HG02623 (cell line): ENCODE results near the gene TRAPPC3.

Experiments used
- ATAC-seq: cut with Tn5 transposase; IDR thresholded peaks from one replicate; pipeline ENCODE4 v1.9.1; 2021; ENCODE audit warnings: moderate library complexity; ENCODE audit not compliant: unreplicated experiment

The TRAPPC3 gene

GRCh38 chr1:36128126-36128904 is 21.0 kb downstream of the TRAPPC3 start:
- no peak for ATAC-seq

- ATAC-seq, result no peak
Observed at GRCh38 chr1:36126797-36127500, 22.3 kb downstream of the TRAPPC3 start.

- no peak for ATAC-seq
Observed at GRCh38 chr1:36126005-36126716, 23.1 kb downstream of the TRAPPC3 start.

GRCh38 chr1:36125129-36125991 is 23.9 kb downstream of the TRAPPC3 start, which contains the start of gene COL8A2:
Gene COL8A2, minus strand, starts transcription at chr1:36125222. Its CDS starts 24,980 bp downstream, at chr1:36100242.
- no peak for ATAC-seq

- ATAC-seq, result no peak
Observed at GRCh38 chr1:36124404-36125128, 24.7 kb downstream of the TRAPPC3 start.

- no peak for ATAC-seq
Observed at GRCh38 chr1:36123356-36123755, 25.9 kb downstream of the TRAPPC3 start.

DNA sequence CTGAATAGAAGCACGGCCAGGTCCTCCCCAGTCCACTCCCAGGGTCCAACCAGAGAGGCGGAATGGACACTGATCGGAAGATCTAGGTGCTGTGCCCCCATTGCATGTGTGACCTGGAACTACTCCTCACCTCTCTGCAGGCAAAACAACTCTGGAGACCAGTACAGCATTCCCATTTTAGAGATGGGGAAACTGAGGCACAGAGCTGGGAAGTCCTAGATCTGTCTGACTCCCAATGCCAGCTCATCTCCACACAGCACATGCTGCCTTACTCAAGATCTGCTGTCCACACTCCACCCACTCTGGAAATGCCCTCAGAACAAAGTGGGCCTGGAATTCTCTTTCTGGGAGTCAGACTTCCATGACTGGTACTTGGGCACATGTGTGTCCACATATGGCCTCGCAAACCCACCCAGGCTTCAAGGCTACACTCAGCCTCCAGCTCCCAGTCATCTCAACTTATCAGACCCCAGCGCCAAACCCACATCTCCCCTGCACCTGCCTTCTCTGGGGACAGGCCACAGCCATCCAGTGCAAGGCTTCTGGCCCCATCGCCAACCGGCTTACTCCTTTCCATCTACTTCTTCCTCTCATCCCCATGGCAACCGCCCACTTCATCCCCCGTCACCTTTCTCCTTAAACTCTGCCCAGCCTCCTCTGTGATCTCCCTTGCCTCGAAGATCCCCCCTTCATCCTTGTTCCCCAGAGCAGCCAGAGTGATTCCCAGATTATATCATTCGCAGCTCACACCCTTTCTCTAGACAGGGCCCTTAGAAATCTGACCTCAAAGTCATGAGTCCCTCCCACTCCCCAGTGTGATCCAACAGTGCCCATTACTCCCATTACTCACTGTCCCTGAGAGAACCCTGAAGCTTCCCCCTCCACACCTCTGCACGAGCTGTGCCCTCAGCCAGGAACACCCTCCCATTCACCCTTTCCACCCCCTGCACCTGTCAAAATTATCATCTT is 26.9 kb downstream of the TRAPPC3 start:
- no peak for ATAC-seq

- no peak for ATAC-seq
Observed at GRCh38 chr1:36119456-36119855, 29.8 kb downstream of the TRAPPC3 start.

GRCh38 chr1:36118447-36119204 is 30.7 kb downstream of the TRAPPC3 start:
- no peak for ATAC-seq

DNA sequence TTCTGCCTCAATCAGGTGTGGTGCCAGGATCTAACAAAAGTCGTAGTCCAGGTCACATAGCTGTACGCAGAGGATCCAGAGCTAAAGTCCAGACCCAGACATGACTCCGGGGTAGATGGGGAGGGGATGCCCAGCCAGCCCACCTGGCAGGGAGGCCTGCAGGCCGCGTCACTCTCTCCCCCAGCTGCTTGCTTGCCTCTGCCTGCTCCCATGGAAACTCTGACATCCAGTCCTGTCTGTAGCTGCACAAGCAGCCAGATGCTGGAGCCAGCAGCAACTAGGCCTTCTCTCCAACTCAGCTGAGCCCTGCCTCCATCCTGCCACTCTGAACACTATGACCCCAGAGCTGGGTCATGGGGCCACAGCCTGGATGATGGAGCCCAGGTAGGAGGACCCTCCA is 32.4 kb downstream of the TRAPPC3 start:
- ATAC-seq, result no peak

- no peak for ATAC-seq
Observed at GRCh38 chr1:36115931-36116330, 33.4 kb downstream of the TRAPPC3 start.

GRCh38 chr1:36115200-36115669 is 34.1 kb downstream of the TRAPPC3 start:
- ATAC-seq, result no peak

DNA sequence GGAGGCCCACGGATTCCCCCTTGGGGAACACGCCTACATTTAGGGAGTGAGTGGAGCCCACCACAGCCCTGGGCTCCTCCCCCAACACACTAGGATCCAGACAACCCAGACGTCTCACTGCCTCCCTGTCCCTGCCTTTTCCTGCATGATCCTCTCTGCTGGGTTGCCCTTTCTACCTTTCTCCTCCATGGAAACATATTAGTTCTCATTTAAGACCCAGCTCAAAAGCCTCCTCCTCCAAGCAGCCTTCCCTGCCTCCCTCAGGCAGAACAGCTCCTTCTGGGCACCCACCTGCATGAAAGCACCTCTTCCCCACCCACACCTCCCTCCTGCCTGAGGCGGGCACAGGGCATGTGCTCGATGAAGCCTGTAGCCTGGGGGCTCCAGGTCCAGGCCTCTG is 34.9 kb downstream of the TRAPPC3 start:
- ATAC-seq, result no peak

DNA sequence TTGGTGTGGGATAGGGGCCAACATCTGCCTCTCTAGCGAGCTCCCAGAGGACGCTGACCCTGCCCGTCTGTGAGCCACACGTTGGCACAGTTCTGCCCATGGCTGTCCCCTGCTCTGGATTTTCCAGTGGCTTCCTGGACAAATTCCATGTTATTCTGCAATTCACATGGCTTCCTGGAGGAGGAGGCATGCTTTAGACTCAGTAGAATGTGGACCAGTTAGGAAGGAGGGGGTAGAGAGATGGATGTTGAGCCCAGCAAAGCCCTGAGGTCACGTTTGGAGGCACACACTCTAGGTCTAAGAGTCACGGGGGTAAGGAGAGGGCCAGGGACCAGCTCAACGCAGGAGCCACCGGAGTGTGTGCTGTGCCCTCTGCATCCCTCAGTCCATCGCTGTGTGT is 36.5 kb downstream of the TRAPPC3 start:
- no peak for ATAC-seq

- no peak for ATAC-seq
Observed at GRCh38 chr1:36111151-36111550, 38.1 kb downstream of the TRAPPC3 start.

- no peak for ATAC-seq
Observed at GRCh38 chr1:36109041-36109679, 40.1 kb downstream of the TRAPPC3 start.

- ATAC-seq, result no peak
Observed at GRCh38 chr1:36108314-36108713, 41.0 kb downstream of the TRAPPC3 start.

GRCh38 chr1:36107394-36107793 is 41.9 kb downstream of the TRAPPC3 start:
- ATAC-seq, result no peak
